GM19023 (cell line): ENCODE data around the gene ALDH1A2.

Experiments used
- ATAC-seq: cut with Tn5 transposase; IDR thresholded peaks from one replicate; pipeline ENCODE4 v1.9.1; 2021; ENCODE audit warnings: mild to moderate bottlenecking, moderate library complexity; ENCODE audit not compliant: unreplicated experiment

Gene ALDH1A2

DNA sequence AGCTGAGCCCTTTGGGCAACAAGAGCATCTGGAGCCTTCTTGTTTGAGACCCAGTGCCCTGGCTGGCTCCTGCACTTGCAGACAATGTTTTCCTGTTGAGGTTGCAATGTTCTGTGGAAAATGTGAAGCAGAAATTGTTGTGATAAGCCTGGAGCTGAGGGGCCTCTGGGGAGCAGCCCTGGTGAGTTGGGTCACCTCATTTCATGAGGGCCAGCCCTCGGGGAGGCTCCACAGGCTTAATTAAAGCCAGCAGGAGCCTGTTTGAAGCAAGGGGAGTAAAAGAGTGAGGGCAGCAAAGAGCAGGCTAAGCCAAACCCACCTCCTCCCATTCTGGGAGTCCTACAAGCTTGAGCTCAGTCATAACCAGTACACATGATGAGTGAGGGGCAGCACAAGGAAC is 154.3 kb downstream of the ALDH1A2 start:
- ATAC-seq, result no peak

DNA sequence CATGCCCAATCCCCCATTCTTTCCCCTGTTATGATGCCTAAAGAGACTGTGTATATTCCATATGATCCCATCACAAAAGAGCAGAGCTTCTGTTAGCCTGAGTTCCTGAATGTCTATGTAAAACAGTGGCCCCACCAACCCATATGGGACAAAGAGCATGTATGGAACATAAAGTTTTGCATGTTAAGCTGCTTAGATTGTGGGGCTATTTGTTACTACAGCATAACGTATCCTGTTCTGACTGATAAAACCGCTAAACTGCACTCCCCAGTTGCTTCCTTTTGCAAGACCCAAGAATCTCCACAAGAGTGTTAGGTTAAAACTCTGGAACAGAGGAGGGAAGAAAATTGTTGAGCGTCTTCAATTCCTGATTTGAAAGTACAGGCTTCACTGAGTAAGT is 154.8 kb downstream of the ALDH1A2 start:
- ATAC-seq, result no peak

DNA sequence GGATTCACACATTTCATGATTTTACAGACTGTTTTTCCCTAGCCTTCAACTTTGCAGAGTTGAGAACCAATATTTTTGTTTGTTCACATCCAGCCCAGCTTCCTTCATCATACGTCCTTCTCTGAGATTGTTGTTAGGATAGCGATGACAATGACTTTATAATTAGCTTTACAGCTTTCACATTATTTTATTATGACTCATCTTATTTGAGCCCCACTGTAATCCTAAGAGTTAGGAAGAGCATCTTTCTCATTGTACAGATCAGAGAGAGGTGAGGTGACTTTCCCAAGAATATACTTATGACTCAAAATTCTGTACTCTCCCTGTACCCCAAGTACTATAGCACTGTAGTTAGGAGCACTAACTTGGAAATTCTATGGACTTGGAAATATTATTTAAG is 156.1 kb downstream of the ALDH1A2 start:
- ATAC-seq, result no peak

DNA sequence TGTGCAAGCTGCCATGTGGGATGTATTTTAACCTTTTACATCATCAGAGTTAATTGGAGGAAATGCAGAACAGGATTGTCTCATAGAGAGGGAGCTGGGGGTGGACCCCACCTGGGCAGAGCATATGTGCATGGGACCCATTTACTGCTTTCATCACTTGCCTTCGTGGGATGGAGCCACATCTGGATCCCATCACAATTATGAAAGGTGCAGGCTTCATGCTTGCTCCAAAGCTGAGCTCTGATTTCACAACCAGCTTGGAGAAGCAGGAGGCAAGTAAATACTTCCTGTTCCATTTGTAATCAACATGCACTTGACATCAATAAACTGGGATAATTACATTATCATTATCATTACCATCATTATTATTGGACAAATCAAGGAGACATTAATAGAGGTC is 161.9 kb downstream of the ALDH1A2 start:
- ATAC-seq, result no peak
